Tibial nerve (tissue), 4 donors: ENCODE measurements around the gene PLA2G4A. TPM values are rescaled to one million over a fixed set of nuclear protein-coding genes. Genes with fewer than 3 reads are reported as not detected.
A peak's percentile ranks its signal among the peaks of the same experiment; 100 is the strongest.

Experiments
- DNase-seq, 2 donors: peaks; one replicate each; pipeline ENCODE4 v3.0.0-alpha.2; 2019; ENCODE audit warnings: low spot score in 2 of 2
- H3K27ac ChIP-seq, 4 donors: fragments of 200-600 bp; sonication (generic) in 3 of 4; one replicate each; pipeline ENCODE4 v1.5.1; 2017 to 2019; ENCODE audit warnings: mild to moderate bottlenecking in 1 of 4
- H3K27me3 ChIP-seq, 2 donors: fragments of 200-600 bp; sonication (generic) in 1 of 2; one replicate each; pipeline versions ENCODE4 v1.5.1 to v1.6.0; 2017 to 2019
- H3K36me3 ChIP-seq, 3 donors: fragments of 200-600 bp; sonication (generic); one replicate each; pipeline ENCODE4 v1.5.1; 2018 to 2019
- H3K4me1 ChIP-seq, 4 donors: fragments of 200-600 bp; sonication (generic) in 3 of 4; one replicate each; pipeline ENCODE4 v1.5.1; 2017 to 2019
- H3K4me3 ChIP-seq, 4 donors: fragments of 200-600 bp; sonication (generic) in 3 of 4; one replicate each; pipeline ENCODE4 v1.5.1; 2017 to 2019; ENCODE audit warnings: mild to moderate bottlenecking in 1 of 4, moderate library complexity in 1 of 4
- H3K9me3 ChIP-seq, 4 donors: fragments of 200-600 bp; sonication (generic) in 3 of 4; one replicate each; pipeline ENCODE4 v1.5.1; 2017 to 2019
- EP300 ChIP-seq, 2 donors: sonication (generic); formaldehyde crosslinking; IDR thresholded peaks; one replicate each; pipeline ENCODE4 v1.6.1; 2017; ENCODE audit warnings: antibody characterized with exemption in 2 of 2, mild to moderate bottlenecking in 1 of 2
- POLR2A ChIP-seq, 2 donors: fragments of 450-650 bp; IDR thresholded peaks; one replicate each; pipeline ENCODE4 v1.6.1; 2017; ENCODE audit warnings: antibody characterized with exemption in 2 of 2, mild to moderate bottlenecking in 2 of 2, moderate library complexity in 2 of 2
- WGBS, 2 donors: methylation state at CpG; one replicate each; pipeline ENCODE4 v1.1.5; 2018; 5-methylcytosine and 5-hydroxymethylcytosine counted together
- total RNA-seq, 4 donors: library from RNA; depleted of rRNA; stranded (reverse); fragments of >200 nt; gene quantifications; one replicate each; pipeline ENCODE4 v1.1.0, GENCODE V29; 2016
- TF ChIP-seq, protein P1 (sequence below), 5 experiments: fragments of 200-600 bp in 3 of 5; fragments of 450-650 bp in 2 of 5; sonication (generic) in 3 of 5; IDR thresholded peaks; one replicate each; pipeline ENCODE4 v1.5.1; 2016 to 2019; ENCODE audit warnings: antibody characterized with exemption in 5 of 5, mild to moderate bottlenecking in 3 of 5, moderate library complexity in 2 of 5

PLA2G4A gene
- total RNA-seq, 4 donors from 2014 or later = 3.7 to 7.2 (median 6.3) TPM

- 91 to 97% methylated on average over 2 of the region's 2 CpGs for WGBS, 2 donors
- H3K4me3 ChIP-seq = no peak overlapping the region
- DNase-seq = no peak
- no peaks in the 10 kb centered on the region for H3K9me3 ChIP-seq
- no peaks in the 10 kb centered on the region for H3K27me3 ChIP-seq
- TF ChIP-seq EP300 (IDR thresholded peaks at IDR 0.05) = no peak
- TF ChIP-seq, protein P1, sequence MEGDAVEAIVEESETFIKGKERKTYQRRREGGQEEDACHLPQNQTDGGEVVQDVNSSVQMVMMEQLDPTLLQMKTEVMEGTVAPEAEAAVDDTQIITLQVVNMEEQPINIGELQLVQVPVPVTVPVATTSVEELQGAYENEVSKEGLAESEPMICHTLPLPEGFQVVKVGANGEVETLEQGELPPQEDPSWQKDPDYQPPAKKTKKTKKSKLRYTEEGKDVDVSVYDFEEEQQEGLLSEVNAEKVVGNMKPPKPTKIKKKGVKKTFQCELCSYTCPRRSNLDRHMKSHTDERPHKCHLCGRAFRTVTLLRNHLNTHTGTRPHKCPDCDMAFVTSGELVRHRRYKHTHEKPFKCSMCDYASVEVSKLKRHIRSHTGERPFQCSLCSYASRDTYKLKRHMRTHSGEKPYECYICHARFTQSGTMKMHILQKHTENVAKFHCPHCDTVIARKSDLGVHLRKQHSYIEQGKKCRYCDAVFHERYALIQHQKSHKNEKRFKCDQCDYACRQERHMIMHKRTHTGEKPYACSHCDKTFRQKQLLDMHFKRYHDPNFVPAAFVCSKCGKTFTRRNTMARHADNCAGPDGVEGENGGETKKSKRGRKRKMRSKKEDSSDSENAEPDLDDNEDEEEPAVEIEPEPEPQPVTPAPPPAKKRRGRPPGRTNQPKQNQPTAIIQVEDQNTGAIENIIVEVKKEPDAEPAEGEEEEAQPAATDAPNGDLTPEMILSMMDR (IDR thresholded peaks at IDR 0.05) = no peak
- TF ChIP-seq POLR2A (IDR thresholded peaks at IDR 0.05) = no peak
- H3K36me3 ChIP-seq = no peaks in the 10 kb centered on the region
- H3K27ac ChIP-seq = no peak overlapping the region
- H3K4me1 ChIP-seq = peaks cover 0 to 8% (median 0%) of the 10 kb centered on the region in 4 donors
These were observed 2.4 kb downstream of the PLA2G4A start for GRCh38 chr1:186831168-186831567.

DNA sequence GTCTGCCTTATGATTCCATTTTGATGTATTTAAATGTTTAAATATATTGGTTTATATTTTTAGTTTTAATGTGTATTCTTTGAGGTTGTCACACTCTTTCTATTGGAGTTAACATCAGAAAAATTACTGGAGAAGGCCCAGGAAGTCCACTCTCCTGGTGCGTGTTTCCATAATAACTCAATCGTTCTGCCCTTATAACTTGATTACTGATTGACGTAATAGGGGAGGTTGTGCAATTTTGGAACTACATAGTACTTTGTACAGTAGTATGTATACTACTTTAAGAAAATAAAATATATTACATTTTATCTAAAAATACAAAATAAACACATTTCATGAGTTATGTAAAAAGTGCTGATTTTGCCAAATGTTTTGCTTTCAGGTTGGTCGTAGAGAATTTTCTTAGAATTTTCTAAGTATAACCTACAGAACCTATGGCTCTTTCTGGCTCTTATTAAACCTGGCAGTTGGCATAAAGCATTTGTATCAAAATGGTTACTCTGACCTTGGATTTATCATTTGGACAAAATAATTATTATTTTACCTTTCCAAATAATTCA is 5.7 kb downstream of the PLA2G4A start:
- no peak for TF ChIP-seq POLR2A (IDR thresholded peaks at IDR 0.05)
- TF ChIP-seq, protein P1 (IDR thresholded peaks at IDR 0.05) = no peak
- no peak for TF ChIP-seq EP300 (IDR thresholded peaks at IDR 0.05)
- Histone ChIP-seq H3K27me3 (no peaks in the 10 kb centered on the region), H3K27ac (no peak overlapping the region), H3K36me3 (no peaks in the 10 kb centered on the region), H3K9me3 (no peaks in the 10 kb centered on the region), H3K4me1 (peaks cover 0 to 18% (median 3%) of the 10 kb centered on the region in 4 donors), H3K4me3 (no peak overlapping the region)
- DNase-seq = no peak
- 90 to 91% methylated on average over 4 of the region's 4 CpGs for WGBS, 2 donors

DNA sequence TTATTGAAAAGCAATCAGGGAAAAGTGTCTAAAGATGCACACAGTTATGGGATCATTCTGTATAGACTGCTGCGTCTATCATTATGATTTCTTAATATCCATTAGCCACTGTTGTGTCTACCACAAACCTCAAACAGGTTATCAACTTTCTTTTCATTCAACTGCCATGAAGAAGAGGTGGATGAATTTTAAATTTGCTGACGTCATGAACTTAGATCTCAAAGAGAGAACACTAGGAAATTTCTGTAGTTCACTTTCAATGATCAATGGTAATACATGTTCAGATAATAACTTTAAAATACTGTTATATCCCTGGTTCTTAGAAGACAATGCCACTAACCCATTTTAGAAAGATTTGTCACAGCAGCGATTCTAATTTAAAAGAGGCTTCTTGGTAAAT is 6.7 kb downstream of the PLA2G4A start:
- Histone ChIP-seq H3K27me3 (no peaks in the 10 kb centered on the region), H3K9me3 (no peaks in the 10 kb centered on the region), H3K36me3 (no peaks in the 10 kb centered on the region), H3K27ac (no peak overlapping the region), H3K4me3 (no peak overlapping the region), H3K4me1 (peaks cover 0 to 11% (median 3%) of the 10 kb centered on the region in 4 donors)
- WGBS, 2 donors = 89 to 91% methylated on average over 3 of the region's 3 CpGs
- no peak for TF ChIP-seq EP300 (IDR thresholded peaks at IDR 0.05)
- TF ChIP-seq POLR2A (IDR thresholded peaks at IDR 0.05) = no peak
- TF ChIP-seq, protein P1 (IDR thresholded peaks at IDR 0.05) = no peak
- DNase-seq = no peak

DNA sequence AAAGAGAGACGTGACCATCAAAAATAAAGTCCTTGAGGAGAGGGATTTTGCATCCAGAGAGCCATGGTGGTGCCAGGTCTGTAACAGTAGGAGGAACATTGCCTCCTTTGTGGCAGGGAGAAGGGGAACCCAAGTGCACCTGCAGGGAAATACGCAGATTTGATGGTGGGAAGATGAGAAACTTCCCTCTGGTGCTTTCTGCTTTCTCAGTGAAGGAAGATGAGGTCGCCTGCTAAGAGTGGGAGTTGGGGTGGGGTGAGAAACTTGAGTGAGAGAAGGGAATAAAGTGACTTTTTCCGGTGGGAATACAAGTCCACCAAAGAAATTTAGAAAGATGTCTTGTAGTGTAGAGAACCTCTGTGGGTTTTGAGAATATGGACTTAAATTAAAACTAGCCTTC is 9.1 kb downstream of the PLA2G4A start:
- TF ChIP-seq, protein P1 (IDR thresholded peaks at IDR 0.05) = no peak
- TF ChIP-seq EP300 (IDR thresholded peaks at IDR 0.05) = no peak
- no peak for TF ChIP-seq POLR2A (IDR thresholded peaks at IDR 0.05)
- Histone ChIP-seq H3K9me3 (no peaks in the 10 kb centered on the region), H3K4me1 (peaks cover 0 to 23% (median 3%) of the 10 kb centered on the region in 4 donors), H3K27ac (no peak overlapping the region), H3K4me3 (no peak overlapping the region), H3K36me3 (no peaks in the 10 kb centered on the region), H3K27me3 (no peaks in the 10 kb centered on the region)
- no peak for DNase-seq
- 82 to 84% methylated on average over 4 of the region's 4 CpGs for WGBS, 2 donors

DNA sequence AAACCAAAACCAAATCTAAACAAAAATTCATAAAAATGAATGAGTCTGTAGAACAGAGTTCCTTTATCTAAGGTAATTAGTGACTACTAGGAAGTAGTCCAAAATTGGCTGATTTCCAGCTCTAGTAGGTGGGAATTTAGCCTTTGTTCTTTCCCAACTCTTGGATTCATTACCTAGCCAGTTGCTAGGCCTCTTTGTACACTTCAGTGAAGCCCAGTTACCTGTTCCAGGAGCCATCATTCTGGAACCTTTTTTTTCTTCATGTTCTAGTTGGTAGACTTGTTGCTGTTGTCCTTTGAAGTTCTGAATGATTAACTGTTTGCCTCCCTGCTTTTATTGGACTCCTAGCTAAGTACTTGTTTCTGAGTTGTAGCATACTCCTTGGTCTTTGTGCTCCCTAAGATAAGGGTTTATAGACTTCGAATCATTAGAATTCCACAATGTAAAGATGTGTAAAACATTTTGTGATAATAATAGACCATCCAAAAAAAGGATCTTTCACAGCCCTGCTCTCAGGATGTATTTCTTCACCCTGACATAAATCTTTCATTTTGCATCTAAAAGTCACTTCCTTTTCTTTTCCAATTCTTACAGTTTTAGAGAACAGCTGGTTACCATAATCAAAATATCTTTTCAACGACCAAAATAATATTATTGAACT is 9.8 kb downstream of the PLA2G4A start:
- TF ChIP-seq POLR2A (IDR thresholded peaks at IDR 0.05) (no peak), EP300 (IDR thresholded peaks at IDR 0.05) (no peak)
- TF ChIP-seq, protein P1 (IDR thresholded peaks at IDR 0.05) = no peak
- no peak for DNase-seq
- WGBS, 2 donors = 28 to 52% methylated on average over 2 of the region's 2 CpGs
- Histone ChIP-seq H3K4me3 (no peak overlapping the region), H3K27ac (peak overlapping the region in 1 of 4 donors; percentile 11), H3K4me1 (peaks cover 0 to 24% (median 3%) of the 10 kb centered on the region in 4 donors), H3K36me3 (no peaks in the 10 kb centered on the region), H3K9me3 (no peaks in the 10 kb centered on the region), H3K27me3 (no peaks in the 10 kb centered on the region)
